Measurements from ENCODE around the gene ANGPT4. TPM values are rescaled to one million over a fixed set of nuclear protein-coding genes. Genes with fewer than 3 reads are reported as not detected.

Gene ANGPT4
- polyA plus RNA-seq, 3 donors, result 0.07 to 0.14 TPM; not detected in 1

DNA sequence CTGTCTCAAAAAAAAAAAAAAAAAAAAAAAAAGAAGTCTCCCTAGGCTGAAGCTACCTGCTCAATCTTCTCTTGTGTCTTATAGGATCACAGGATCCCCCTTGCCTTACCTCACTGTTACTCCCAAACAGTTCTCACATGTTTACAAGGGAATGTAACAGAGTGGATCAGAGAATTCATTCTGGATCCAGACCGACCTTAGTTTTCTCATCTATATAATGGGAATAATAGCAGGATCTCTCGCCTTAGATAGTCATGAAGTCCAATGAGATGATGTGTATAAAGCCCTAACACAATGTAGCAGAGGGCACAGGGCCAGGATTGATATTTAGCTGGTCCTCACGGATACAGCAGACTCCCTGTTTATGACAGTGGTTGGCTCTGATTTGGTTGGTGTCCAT lies 84.9 kb downstream of the ANGPT4 start:
- no peak overlapping the region for H3K4me2 ChIP-seq (replicated peaks; ENCODE audit: extremely low read depth, low read length, poor library complexity, severe bottlenecking)
- H4K20me1 ChIP-seq (ENCODE audit: insufficient read depth, low read length), result peaks cover 10% of the 10 kb centered on the region
- H3K9me3 Mint-ChIP-seq, result peaks cover 0 to 5% (median 0%) of the 10 kb centered on the region in 7 donors
- intact Hi-C loops (cut with micrococcal nuclease), result loop anchor here in 1 of 2 donors (10.0 kb wide), 1 partner anchor 176 kb away; the partner anchor contains the start of gene SRXN1
- H3K4me3 Mint-ChIP-seq, result no peak overlapping the region
- peaks cover 62 to 66% of the 10 kb centered on the region in 2 donors for H3K4me1 ChIP-seq (ENCODE audit: control insufficient read depth in 1 of 2, insufficient read depth in 2 of 2, low read length in 2 of 2)
- TF ChIP-seq, protein P1, sequence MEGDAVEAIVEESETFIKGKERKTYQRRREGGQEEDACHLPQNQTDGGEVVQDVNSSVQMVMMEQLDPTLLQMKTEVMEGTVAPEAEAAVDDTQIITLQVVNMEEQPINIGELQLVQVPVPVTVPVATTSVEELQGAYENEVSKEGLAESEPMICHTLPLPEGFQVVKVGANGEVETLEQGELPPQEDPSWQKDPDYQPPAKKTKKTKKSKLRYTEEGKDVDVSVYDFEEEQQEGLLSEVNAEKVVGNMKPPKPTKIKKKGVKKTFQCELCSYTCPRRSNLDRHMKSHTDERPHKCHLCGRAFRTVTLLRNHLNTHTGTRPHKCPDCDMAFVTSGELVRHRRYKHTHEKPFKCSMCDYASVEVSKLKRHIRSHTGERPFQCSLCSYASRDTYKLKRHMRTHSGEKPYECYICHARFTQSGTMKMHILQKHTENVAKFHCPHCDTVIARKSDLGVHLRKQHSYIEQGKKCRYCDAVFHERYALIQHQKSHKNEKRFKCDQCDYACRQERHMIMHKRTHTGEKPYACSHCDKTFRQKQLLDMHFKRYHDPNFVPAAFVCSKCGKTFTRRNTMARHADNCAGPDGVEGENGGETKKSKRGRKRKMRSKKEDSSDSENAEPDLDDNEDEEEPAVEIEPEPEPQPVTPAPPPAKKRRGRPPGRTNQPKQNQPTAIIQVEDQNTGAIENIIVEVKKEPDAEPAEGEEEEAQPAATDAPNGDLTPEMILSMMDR (IDR thresholded peaks at IDR 0.05), result no peak
- peak overlapping the region in 2 of 7 donors; percentile 57 to 71 for H3K27ac Mint-ChIP-seq
- no peak overlapping the region for H3K4me3 ChIP-seq (replicated peaks in 1 of 3; ENCODE audit: low read depth in 2 of 3, low read length in 3 of 3)
- peaks cover 0 to 3% (median 0%) of the 10 kb centered on the region in 3 donors for H3K27me3 Mint-ChIP-seq (ENCODE audit: low read depth in 3 of 3)
- H3K9ac ChIP-seq (ENCODE audit: insufficient read depth, low read length, poor library complexity, severe bottlenecking), result no peak overlapping the region
- H3K9me3 ChIP-seq (replicated peaks in 1 of 2; ENCODE audit: control insufficient read depth in 1 of 2, insufficient read depth in 1 of 2, low read length in 2 of 2), result no peaks in the 10 kb centered on the region
- peaks cover 27% of the 10 kb centered on the region for H3K79me2 ChIP-seq (ENCODE audit: insufficient read depth, low read length)
- peaks cover 54% of the 10 kb centered on the region for H3K4me1 Mint-ChIP-seq
- no peak overlapping the region for H2AFZ ChIP-seq (ENCODE audit: insufficient read depth, low read depth, low read length, poor library complexity, severe bottlenecking)
- H3K27me3 ChIP-seq (ENCODE audit: control insufficient read depth in 2 of 2, insufficient read depth in 2 of 2, low read length in 2 of 2), result no peaks in the 10 kb centered on the region
- no peaks in the 10 kb centered on the region for H3K36me3 ChIP-seq (replicated peaks in 1 of 2; ENCODE audit: control insufficient read depth in 1 of 2, insufficient read depth in 2 of 2, low read length in 2 of 2)
- WGBS (ENCODE audit: insufficient coverage), result no CpG with 5 or more reads among the region's 3 CpGs
- peaks cover 4 to 5% of the 10 kb centered on the region in 2 donors for H3K36me3 Mint-ChIP-seq
- no peak overlapping the region for H3K27ac ChIP-seq (ENCODE audit: low read depth in 1 of 2, low read length in 2 of 2)
- DNase-seq, result no peak

DNA sequence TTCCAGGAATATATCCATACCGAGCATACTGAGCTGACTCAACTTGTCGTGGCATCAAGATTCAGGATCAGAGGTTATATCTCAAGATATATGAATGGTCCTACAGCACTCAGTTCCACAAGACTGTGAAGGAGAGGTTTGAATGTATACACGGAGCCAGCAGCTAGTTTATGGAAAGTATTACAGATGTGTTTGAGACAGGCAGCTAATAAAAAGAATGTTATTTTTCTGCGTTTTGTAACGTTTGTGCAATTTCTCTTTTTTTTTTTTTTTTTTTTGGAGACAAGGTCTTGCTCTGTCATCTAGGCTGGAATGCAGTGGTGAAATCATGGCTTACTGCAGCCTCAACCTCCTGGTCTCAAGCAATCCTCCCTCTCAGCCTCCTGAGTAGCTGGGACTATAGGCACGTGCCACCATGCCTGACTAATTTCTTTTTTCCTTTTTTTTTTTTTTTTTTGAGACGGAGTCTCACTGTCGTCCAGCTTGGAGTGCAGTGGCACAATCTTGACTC lies 86.1 kb downstream of the ANGPT4 start:
- no peaks in the 10 kb centered on the region for H3K27me3 ChIP-seq (ENCODE audit: control insufficient read depth in 2 of 2, insufficient read depth in 2 of 2, low read length in 2 of 2)
- no peaks in the 10 kb centered on the region for H3K9me3 ChIP-seq (replicated peaks in 1 of 2; ENCODE audit: control insufficient read depth in 1 of 2, insufficient read depth in 1 of 2, low read length in 2 of 2)
- Mint-ChIP-seq H3K36me3 (no peaks in the 10 kb centered on the region), H3K27ac (peak overlapping the region; percentile 68 to 95 (median 88)), H3K4me1 (peaks cover 54% of the 10 kb centered on the region), H3K4me3 (peak overlapping the region in 1 of 2 donors; percentile 51), H3K27me3 (ENCODE audit: low read depth in 3 of 3) (peaks cover 0 to 3% (median 0%) of the 10 kb centered on the region in 3 donors), H3K9me3 (peaks cover 0 to 7% (median 0%) of the 10 kb centered on the region in 7 donors)
- intact Hi-C loops (cut with micrococcal nuclease), result loop anchor here in 1 of 2 donors (10.0 kb wide), 1 partner anchor 175 kb away; the partner anchor contains the start of gene SRXN1
- peak in 2 of 3 donors; percentile 55 to 86 for DNase-seq
- H3K9ac ChIP-seq (ENCODE audit: insufficient read depth, low read length, poor library complexity, severe bottlenecking), result no peak overlapping the region
- H3K79me2 ChIP-seq (ENCODE audit: insufficient read depth, low read length), result peaks cover 15% of the 10 kb centered on the region
- H4K20me1 ChIP-seq (ENCODE audit: insufficient read depth, low read length), result peaks cover 2% of the 10 kb centered on the region
- H3K36me3 ChIP-seq (replicated peaks in 1 of 2; ENCODE audit: control insufficient read depth in 1 of 2, insufficient read depth in 2 of 2, low read length in 2 of 2), result no peaks in the 10 kb centered on the region
- H3K4me3 ChIP-seq (replicated peaks in 1 of 3; ENCODE audit: low read depth in 2 of 3, low read length in 3 of 3), result no peak overlapping the region
- TF ChIP-seq, protein P1 (IDR thresholded peaks at IDR 0.05), result no peak
- no peak overlapping the region for H3K4me2 ChIP-seq (replicated peaks; ENCODE audit: extremely low read depth, low read length, poor library complexity, severe bottlenecking)
- no peak overlapping the region for H2AFZ ChIP-seq (ENCODE audit: insufficient read depth, low read depth, low read length, poor library complexity, severe bottlenecking)
- peaks cover 56 to 57% of the 10 kb centered on the region in 2 donors for H3K4me1 ChIP-seq (ENCODE audit: control insufficient read depth in 1 of 2, insufficient read depth in 2 of 2, low read length in 2 of 2)
- peak overlapping the region; percentile 66 to 88 for H3K27ac ChIP-seq (ENCODE audit: low read depth in 1 of 2, low read length in 2 of 2)
- WGBS (ENCODE audit: insufficient coverage), result 100% methylated on average over 2 of the region's 8 CpGs
